GM19240 (cell line): Measurements from ENCODE around the gene SLC22A13.
"Not testable (repeated sequence)": the region's sequence is repeated elsewhere in the genome, so short reads cannot be mapped to it uniquely, and the experiment has no call there.

Experiments
- DNase-seq: peaks from one replicate; pipeline ENCODE4 v3.0.0; 2011; ENCODE audit warnings: low spot score; ENCODE audit not compliant: insufficient read length

Gene SLC22A13, protein sequence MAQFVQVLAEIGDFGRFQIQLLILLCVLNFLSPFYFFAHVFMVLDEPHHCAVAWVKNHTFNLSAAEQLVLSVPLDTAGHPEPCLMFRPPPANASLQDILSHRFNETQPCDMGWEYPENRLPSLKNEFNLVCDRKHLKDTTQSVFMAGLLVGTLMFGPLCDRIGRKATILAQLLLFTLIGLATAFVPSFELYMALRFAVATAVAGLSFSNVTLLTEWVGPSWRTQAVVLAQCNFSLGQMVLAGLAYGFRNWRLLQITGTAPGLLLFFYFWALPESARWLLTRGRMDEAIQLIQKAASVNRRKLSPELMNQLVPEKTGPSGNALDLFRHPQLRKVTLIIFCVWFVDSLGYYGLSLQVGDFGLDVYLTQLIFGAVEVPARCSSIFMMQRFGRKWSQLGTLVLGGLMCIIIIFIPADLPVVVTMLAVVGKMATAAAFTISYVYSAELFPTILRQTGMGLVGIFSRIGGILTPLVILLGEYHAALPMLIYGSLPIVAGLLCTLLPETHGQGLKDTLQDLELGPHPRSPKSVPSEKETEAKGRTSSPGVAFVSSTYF

DNA sequence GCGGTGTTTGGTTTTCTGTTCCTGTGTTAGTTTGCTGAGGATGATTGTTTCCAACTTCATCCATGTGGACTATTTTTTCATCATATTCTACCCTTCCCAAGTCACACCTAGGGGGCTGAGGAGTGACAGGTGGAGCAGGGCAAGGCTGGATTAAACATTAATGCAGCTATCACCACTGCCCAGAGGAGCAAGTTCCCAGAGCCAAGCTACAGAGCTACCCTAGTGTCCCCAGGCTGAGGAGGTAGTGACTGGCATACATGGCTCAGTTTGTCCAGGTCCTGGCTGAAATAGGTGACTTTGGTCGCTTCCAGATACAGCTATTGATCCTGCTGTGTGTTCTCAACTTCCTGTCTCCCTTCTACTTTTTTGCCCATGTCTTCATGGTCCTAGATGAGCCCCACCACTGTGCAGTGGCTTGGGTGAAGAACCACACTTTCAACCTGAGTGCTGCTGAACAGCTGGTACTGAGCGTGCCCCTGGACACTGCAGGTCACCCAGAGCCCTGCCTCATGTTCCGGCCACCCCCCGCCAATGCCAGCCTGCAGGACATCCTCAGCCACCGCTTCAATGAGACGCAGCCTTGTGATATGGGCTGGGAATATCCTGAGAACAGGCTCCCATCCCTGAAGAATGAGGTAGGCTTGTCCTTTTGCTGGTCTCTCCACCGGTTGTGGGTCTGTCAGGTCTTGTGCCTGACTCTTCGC, at the start of gene SLC22A13:
Gene SLC22A13, plus strand, starts transcription at position 209 of the 704 bp plus-strand sequence. Its CDS starts 49 bp downstream, at position 258.
- no peak for DNase-seq

DNA sequence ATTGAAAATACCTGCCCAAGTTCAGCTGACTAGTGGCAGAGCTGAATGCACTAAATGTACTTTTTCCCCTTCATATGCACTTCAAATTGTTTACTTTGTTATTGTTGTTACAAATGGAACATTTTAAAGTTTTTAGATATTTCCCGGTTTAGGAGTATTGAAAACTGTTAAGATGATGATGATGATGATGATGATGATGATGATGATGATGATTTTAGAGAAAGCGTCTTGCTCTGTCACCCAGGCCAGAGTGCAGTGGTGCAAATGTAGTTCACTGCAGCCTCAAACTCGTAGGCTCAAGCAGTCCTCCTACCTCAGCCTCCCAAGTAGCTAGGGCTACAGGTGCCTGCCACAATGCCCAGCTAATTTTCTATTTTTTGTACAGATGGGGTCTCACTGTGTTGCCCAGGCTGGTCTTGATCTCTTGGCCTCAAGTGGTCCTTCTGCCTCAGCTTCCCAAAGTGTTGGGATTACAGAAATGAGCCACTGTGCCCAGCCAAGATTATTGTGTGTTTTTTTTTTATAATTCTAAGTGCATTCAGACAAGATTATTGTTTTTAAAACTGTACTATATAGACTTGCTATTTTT, 45.9 kb upstream of the SLC22A13 start:
- no peak for DNase-seq

- DNase-seq = no peak
Measured at GRCh38 chr3:38221005-38221404, 44.6 kb upstream of the SLC22A13 start.

GRCh38 chr3:38222032-38222634, 43.5 kb upstream of the SLC22A13 start:
- DNase-seq = no peak

DNA sequence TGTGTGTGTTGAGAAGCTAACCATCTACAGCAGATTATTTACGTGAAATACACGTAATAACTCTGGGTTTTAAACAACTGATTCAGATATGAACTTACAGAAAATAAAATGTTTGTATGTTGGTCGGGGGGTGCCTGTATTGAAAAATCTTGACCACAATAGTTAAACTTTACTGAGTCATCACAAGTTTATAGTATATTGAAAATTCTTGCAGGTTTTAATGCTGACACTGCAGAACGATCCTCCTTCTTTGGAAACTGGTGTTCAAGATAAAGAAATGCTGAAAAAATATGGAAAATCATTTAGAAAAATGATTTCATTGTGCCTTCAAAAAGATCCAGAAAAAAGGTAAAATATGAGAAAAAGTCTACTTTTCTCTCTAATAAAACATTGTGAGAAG, 41.3 kb upstream of the SLC22A13 start:
- no peak for DNase-seq

GRCh38 chr3:38226273-38226672, 39.3 kb upstream of the SLC22A13 start:
- no peak for DNase-seq

GRCh38 chr3:38227989-38228388, 37.6 kb upstream of the SLC22A13 start:
- no peak for DNase-seq

- no peak for DNase-seq
Measured at GRCh38 chr3:38229036-38229435, 36.6 kb upstream of the SLC22A13 start.

DNA sequence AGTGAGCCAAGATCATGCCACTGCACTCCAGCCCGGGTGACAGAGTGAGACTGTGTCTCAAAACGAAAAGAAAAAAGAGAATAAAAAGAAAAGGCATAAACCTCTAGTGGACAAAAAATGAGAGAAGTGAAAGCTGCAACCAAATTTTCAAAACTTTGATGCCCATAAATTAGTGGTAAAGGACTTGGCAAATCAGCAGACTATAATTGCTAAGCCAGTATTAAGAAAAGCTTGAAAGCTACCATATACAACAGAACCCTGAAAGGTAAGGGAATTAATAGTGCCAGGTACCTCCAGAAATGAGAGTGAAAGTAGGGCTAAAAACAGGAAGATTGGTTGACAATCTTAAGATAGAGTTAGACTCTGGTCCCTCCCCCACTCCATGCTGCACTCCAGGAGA, 32.9 kb upstream of the SLC22A13 start:
- DNase-seq = no peak

DNA sequence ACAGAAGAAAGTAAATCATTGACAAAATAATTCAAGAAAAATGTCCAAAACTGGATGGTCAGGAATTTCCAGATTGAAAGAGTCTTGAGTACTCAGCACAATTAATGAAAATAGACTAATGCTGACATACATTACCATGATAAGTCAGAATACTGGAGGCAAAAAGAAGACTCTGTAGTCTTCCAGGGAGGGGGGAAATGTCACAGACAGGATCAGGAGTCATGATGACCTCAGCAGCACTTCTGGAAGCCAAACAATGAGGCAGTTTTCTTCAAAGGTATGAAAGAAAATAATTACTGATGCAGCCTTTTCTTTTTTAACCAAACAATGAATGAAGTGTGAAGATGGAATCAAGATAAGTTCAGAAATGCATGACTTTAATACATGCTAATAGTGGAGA, 30.1 kb upstream of the SLC22A13 start:
- no peak for DNase-seq

- DNase-seq = no peak
Measured at GRCh38 chr3:38238416-38239008, 27.1 kb upstream of the SLC22A13 start.

DNA sequence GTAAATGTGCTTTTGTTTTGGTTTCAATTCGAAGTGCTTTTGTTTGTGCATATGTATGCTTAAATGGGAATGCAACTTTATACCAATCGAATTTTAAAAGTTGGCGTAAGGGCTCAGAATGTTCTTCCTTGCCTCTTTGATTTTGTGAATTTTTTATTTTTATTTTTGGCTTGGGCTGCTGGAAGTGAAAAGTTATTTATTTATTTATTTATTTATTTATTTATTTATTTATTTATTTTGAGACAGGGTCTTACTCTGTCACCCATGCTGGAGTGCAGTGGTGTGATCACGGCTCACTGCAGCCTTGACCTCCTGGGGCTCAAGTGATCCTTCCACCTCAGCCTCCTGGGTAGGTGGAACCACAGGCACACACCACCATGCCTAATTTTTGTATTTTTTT, 22.8 kb upstream of the SLC22A13 start:
- DNase-seq = not testable (repeated sequence)

DNA sequence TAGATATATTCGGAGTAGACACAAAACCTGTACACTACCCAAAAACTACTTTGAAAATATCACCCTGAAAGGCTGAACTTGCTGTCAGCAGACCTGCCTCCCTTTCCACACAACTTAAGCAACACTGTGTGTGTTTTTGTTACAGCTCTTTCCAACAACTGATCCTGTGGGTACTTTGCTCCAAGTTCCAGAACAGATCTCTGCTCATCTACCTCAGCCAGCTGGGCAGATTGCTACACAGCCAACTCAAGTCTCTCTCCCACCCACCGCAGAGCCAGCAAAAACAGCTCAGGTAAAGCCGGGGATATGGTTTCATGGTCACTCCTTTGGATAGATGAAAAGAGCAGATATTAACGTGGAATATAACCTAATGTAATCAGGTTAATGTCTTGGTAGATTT, 19.7 kb upstream of the SLC22A13 start:
- no peak for DNase-seq

DNA sequence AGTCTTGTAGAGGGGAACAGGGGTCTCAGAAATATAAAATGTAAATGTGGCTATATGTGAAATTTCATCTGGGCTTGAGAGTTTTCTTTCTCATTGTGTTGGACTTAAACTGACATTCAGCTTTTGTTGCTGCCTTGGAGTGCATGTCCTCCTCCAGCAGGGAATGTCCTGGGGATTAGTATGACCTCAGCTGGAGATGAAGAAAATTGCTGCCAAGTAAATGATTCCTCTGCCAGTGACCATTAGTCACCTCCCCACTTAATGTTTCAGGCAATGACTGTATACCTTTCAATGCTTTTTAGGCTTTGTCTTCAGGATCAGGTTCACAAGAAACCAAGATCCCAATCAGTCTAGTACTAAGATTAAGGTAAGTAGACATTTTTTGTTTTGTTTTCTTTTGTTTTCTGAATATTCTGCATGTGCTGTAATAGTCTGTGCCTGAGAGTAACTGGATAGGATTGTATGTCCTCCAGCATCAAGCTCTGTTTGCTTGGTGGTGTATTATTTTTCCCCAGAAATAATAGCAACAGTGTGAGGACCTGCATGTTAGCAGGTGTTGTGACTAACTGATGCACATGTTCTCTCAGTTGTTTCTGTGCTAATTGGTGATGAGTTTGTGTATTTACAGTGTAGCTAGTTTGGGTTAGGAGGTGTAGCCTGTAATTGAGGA, 18.1 kb upstream of the SLC22A13 start:
- DNase-seq = no peak

DNA sequence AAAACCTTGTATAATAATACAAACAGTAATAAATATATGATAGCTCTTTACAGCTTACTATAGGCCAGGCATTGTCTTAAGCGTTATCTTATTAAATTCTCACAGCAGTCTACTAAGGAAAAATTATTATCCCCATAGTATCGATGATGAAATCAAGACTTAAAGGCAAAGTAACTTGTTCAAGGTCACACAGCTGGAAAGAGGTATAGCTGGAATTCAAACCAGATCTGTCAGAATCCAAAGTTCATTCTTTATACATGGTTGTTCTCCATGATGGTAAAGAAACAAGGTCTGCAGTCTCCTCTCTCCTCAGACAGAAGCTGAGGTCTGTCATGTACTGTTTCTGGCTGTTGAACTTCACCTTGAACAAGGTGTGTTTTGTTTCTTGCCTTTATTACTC, 15.4 kb upstream of the SLC22A13 start:
- no peak for DNase-seq

DNA sequence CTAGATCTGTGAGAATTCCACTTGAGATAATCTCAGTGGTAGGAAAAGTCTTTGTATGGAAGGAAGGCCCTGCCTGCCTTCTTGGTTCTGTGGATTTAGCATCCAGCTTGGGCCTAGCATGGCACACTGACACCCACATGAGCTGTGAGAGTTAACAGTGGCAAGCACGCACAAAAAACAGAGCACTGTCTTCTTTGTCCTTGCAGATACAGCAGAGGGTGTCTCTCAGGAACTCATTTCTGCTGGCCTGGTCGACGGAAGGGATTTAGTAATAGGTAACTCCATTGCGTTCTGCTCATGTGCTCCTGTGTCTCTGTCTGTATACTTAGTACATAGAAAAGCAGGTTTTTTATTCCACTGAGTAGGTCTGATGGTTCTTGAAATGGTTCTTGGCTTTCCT, 14.4 kb upstream of the SLC22A13 start:
- DNase-seq = no peak

DNA sequence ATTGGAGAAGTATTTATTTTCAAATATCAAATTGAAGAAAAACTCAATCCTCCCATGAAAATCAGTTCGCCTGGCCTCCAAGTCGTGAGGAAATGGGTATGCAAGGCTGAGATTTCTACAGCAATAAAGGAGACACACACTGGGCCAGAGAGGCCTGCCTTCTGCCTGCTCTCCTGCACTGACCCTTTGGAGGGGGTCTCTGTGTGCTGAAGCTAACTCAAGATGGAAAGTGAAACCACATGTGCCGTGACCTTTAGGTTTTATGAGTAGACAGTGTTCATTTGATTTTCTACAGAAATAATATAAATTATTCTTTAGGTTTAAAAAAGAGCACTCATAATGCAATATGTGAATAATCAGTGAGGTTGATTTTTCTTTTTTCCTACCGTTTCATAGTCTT, 11.9 kb upstream of the SLC22A13 start:
- no peak for DNase-seq

DNA sequence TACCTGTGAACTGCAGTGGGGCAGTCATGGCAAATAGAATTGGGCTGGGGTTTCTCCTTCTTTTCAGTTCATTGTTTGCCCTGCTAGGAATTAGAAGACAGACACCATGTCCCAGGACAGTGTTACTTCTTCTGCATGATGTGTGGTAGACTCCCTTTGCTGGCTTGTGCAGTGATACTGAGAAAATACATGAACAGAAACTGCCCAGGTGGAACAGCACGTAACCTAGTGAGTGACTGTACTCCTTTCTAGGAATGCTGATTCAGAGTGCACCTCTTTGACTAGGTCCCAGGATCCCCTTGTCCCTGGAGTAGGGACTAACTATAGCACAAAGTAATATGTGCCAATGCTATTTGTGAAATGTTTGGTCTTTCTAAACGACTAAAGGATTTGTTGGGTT, 10.7 kb upstream of the SLC22A13 start:
- no peak for DNase-seq

DNA sequence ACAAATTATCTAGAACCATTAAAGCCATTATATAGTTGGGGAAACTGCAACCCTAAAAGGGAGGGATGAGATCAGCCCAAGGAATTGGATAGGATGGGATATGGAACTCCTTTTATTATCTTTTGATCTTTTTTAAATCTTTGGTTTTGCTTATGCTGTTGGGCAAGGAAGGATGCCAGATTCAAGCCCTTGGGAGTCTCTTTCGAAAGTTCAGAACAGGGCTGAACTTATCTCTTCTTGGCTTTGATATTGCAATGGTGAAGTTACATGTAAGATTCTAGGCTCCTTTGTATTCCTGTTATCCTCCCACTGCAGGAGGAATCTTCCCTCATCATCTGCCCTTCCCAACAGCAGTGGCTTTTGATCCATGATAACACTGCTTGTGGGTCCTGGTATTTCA, 10.0 kb upstream of the SLC22A13 start:
- no peak for DNase-seq

GRCh38 chr3:38257583-38257982, 8.0 kb upstream of the SLC22A13 start:
- DNase-seq = no peak

- DNase-seq = no peak
Measured at GRCh38 chr3:38260474-38260873, 5.1 kb upstream of the SLC22A13 start.
